ENCODE results near the gene GYS1.
A peak's percentile ranks its signal among the peaks of the same experiment; 100 is the strongest.
"Not testable (repeated sequence)": the region's sequence is repeated elsewhere in the genome, so short reads cannot be mapped to it uniquely, and the experiment has no call there.

GYS1 gene

GRCh38 chr19:48993175-48994034 is at the start of gene GYS1, which contains the start of gene RUVBL2:
TSS of gene GYS1 (minus strand) at chr19:48993309. CDS start at chr19:48993112, 197 bp downstream.
TSS of gene RUVBL2 (plus strand) at chr19:48993887. CDS start at chr19:48993912, 25 bp downstream.
- peak; percentile 100 for DNase-seq

- DNase-seq, result not testable (repeated sequence)
Observed at GRCh38 chr19:49042666-49043065, 49.6 kb upstream of the GYS1 start.

- DNase-seq, result no peak
Observed at GRCh38 chr19:49042177-49042576, 49.1 kb upstream of the GYS1 start.

DNA sequence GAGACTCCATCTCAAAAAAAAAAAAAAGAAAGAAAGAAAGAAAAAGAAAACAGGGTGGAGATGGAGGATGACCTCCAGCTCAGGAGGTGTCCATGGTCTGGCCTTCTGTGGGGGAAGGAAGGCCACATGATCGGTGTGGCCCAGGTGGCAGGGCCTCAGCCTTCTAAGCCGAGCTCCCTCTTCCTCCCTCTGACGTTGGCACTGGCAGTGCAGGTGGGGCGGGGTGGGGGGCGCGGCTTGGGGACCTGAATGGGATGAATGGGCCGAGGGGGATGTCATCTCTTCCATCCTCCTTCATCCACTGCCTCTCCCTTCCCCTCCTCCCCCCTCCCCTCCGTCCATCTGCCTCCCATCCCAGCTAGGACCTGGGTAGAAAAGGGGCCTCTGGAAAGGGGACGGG is 46.6 kb upstream of the GYS1 start:
- not testable (repeated sequence) for DNase-seq

GRCh38 chr19:49038557-49039276 is 45.6 kb upstream of the GYS1 start:
- not testable (repeated sequence) for DNase-seq

GRCh38 chr19:49038111-49038510 is 45.0 kb upstream of the GYS1 start:
- DNase-seq, result not testable (repeated sequence)

GRCh38 chr19:49036815-49037214 is 43.7 kb upstream of the GYS1 start, which contains the start of gene CGB1:
TSS of gene CGB1 (minus strand) at chr19:49036895. CDS start at chr19:49036711, 184 bp downstream.
- DNase-seq, result peak; percentile 82

- DNase-seq, result peak; percentile 91
Observed at GRCh38 chr19:49031642-49032301, 38.7 kb upstream of the GYS1 start, which contains the start of gene CGB2. TSS of gene CGB2 (plus strand) at chr19:49031890. CDS start at chr19:49032096, 206 bp downstream.

- not testable (repeated sequence) for DNase-seq
Observed at GRCh38 chr19:49030323-49030722, 37.2 kb upstream of the GYS1 start.

GRCh38 chr19:49029749-49030148 is 36.6 kb upstream of the GYS1 start:
- DNase-seq, result not testable (repeated sequence)

DNA sequence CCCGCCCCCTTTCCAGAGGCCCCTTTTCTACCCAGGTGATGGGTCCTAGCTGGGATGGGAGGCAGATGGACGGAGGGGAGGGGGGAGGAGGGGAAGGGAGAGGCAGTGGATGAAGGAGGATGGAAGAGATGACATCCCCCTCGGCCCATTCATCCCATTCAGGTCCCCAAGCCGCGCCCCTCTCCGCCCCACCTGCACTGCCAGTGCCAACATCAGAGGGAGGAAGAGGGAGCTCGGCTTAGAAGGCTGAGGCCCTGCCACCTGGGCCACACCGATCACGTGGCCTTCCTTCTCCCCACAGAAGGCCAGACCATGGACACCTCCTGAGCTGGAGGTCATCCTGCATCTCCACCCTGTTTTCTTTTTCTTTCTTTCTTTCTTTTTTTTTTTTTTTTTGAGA is 35.6 kb upstream of the GYS1 start:
- not testable (repeated sequence) for DNase-seq

DNA sequence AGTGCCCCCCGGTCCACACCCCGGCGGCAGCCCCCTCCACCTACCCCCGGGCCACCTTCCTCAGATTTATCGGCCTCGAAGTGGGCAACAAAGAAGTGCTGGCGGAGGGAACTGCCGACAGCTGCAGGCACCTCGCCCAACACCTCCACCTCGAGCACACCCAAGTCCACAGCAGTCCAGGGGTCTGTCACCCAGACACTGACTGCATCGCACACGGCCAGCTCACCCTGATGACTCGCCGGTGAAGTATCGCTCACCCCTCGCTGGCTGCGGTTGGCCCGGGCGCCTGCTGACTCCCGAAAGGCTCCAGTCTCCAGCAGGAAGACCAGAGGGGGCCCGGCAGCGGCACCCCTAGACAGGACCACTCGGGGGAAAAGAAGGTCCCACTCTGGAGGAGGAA is 32.5 kb upstream of the GYS1 start:
- DNase-seq, result not testable (repeated sequence)

- not testable (repeated sequence) for DNase-seq
Observed at GRCh38 chr19:49025088-49025487, 32.0 kb upstream of the GYS1 start.

GRCh38 chr19:49024233-49024632 is 31.1 kb upstream of the GYS1 start, which contains the start of gene CGB3:
TSS of gene CGB3 (minus strand) at chr19:49024333. CDS start at chr19:49023971, 362 bp downstream.
- DNase-seq, result not testable (repeated sequence)

- DNase-seq, result no peak
Observed at GRCh38 chr19:49022116-49022515, 29.0 kb upstream of the GYS1 start.

GRCh38 chr19:49020931-49021895 is 28.1 kb upstream of the GYS1 start:
- no peak for DNase-seq

GRCh38 chr19:49020342-49020741 is 27.2 kb upstream of the GYS1 start:
- no peak for DNase-seq

DNA sequence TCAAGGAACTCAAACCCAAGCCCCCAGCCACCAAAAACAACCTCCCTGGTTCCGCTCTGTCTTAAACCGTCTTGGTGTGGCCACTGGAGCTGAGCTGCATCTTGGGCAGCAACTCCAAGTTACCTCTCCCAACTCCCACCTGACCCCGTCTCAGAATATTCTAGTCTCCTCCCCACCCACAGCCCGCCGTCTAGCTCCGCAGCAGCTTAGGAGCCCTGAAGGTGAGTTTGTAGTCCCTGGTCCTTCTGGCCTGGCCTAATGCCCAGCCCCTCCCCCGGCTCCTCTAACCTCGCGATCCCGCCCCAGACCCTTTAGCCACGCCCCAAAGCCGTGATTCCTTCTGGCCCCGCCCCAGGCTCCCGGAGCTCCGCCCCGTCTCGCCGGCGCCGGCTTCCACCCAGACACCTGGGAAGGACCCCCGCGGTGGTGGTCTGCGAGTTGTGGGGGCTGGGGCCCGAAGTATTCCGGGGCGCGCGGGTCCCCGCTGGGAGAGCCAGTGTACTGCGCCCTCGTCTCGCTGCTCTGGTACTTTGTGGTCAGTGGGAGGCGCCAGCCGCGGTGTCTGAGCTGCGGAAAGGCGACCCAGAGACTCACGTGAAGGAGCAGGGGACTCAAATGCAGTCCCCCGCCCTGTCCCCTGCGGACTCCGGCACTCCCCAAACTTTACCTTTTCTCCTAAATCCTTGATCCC is 26.3 kb upstream of the GYS1 start:
- DNase-seq, result peak; percentile 79

- DNase-seq, result not testable (repeated sequence)
Observed at GRCh38 chr19:49018388-49019241, 25.5 kb upstream of the GYS1 start.

Measured in activated CD4-positive, alpha-beta T cell treated with anti-CD3 and anti-CD28 coated beads for 48 hours (primary cell).